GM18499 (cell line): ENCODE data around the gene ALOX5AP.

Experiments
- ATAC-seq: cut with Tn5 transposase; IDR thresholded peaks from one replicate; pipeline ENCODE4 v1.9.1; 2021; ENCODE audit warnings: moderate number of reproducible peaks; ENCODE audit not compliant: insufficient read depth, unreplicated experiment

Gene ALOX5AP

GRCh38 chr13:30791354-30792001 lies 56.1 kb downstream of the ALOX5AP start:
- ATAC-seq, result no peak

DNA sequence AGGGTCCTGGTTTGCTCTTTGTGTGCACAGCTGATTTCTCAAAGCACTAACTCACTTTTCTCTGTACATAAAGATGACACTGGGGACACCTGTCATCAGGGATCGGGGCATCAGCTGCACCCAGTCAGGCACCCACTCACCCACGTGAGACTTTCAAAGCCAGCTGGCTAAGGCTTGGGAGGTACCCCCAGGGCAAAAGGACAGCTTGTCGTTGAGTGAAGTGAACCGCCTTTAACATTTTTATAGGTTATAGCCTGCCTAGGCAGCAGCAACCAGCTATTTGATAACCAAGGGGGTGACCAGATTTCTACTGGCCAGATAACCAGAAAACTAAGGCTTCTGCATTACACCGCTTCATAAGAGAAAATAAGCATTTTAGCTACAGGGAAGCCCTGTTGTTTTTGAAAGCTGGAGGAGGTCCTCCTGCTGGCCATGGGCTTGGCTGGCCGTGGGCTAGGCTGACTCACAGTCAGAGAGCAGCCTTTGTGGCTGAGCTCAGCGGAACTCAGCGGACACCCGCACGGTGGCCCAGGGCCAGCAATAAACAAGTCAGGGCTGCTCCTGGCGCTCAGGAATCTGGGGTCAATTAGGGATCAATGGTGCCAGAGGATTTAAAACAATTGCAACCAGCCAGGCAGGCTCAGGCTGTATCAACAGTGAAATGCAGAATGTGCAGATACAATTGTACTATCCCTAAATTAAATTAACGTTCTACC lies 57.1 kb downstream of the ALOX5AP start:
- no peak for ATAC-seq

DNA sequence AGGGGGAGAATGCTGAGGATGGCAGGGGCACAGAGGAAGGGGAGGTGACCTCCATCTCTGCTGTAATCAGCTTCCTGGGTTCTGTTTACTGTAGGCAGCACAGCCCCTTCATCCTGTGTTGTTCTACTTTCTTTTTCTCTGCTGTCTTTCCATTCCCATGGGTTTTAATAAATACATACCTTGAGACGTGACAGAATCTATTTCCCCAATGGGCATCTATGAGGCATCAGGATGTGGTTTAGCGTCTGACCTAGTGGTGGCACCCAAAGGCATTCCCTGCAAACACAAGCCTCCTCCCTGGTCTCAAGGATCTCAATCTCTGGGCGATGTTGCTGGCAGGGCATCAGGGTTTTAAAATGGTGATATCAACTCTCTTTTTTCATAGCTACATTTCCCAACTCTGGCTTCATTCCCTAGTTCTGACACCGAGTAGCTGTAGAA lies 60.8 kb downstream of the ALOX5AP start:
- no peak for ATAC-seq

DNA sequence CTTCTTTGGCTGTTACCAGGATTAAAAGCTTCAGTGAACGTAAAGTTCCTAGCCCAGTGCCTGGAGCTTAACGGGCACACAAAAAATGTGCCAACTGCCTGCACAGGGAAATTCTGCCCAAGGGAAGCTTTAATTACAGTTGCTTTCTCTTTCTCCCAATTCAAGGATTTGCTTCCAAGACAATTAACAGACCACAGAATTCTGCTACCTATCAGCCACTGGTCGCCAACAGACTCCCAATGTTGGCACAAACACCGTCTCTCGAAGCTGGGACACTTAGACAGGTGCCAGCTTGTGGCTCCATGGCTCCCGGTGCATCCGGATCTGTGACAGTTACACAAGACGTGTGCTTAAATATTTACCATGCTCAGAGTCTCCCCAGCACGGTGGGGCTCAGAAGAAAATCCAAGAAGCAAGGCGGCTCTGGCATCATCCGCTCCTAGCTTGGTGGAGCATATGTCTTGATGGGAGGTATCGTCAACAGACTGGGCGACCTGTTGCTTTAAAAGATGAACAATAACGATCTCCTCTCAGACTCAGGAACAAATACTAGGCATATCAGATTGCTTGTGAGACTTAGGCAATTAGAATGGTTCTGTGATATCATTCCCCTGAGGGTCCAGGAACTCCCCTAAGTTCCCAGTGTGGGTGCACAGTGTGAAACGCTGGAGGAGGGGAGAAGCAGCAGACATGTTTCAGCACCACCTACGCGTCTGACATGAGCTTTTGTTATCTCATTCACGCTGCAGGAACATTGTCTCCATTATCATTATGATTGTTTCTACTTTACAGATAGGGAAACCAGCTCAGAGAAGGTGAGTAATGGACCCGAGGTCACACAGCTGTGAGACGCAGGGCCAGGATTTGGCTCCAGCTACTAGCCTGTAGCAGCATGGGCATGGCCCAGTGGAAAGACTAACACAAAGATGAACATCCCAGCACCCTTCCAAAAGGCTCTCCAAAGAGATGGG lies 61.6 kb downstream of the ALOX5AP start:
- ATAC-seq, result no peak

DNA sequence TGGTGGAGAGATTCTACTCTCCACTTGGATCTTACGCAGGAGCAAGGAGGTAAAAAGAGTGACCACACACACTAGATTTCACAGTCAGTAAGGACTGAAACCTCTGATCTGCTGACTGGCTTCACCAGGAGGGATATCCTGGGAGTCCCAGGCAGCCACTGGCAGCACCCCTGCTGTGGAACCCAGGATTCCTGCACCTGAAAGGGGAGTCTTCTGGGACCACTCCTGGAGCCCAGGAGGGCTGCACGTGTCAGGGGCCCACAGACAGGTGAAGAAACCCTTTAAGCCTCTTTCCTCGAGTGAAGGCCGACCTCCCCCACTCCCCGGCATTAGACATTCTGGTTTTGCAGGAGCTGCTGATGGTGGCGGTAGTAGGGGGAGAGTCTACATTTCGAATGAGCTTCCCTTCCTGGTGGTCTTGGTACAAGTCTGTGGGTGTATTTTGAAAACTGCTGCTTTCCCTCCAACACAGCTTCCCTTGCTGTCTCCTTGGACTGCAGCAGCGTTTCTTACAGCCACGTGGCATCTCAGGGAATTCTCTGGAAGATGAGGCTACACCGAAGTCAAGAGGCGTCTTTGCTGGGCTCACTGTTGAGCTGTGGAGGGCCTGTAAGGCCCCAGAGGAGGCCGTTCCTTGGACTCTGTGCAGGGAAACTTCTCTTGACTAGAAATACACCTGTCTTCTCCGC lies 62.6 kb downstream of the ALOX5AP start:
- ATAC-seq, result no peak

GRCh38 chr13:30798776-30799355 lies 63.5 kb downstream of the ALOX5AP start:
- no peak for ATAC-seq

GRCh38 chr13:30799356-30799824 lies 64.0 kb downstream of the ALOX5AP start:
- no peak for ATAC-seq

DNA sequence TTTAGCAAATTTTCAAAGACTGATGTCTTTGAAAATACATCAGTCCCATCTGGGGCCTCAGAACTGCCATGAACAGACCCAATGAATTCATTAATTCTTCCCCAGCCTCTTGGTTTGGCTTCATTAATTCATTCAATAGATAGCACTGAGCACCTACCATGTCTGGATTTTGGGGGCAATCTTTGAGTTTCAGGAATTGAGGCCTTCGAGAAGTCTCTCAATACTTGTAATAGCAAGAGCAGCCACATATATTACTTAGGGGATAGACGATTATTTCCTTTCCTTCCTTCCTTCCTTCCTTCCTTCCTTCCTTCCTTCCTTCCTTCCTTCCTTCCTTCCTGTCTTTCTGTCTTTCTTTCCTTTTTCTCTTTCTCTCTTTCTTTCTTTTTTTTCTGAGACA lies 64.8 kb downstream of the ALOX5AP start:
- ATAC-seq, result no peak

GRCh38 chr13:30802501-30802900 lies 67.2 kb downstream of the ALOX5AP start:
- no peak for ATAC-seq

DNA sequence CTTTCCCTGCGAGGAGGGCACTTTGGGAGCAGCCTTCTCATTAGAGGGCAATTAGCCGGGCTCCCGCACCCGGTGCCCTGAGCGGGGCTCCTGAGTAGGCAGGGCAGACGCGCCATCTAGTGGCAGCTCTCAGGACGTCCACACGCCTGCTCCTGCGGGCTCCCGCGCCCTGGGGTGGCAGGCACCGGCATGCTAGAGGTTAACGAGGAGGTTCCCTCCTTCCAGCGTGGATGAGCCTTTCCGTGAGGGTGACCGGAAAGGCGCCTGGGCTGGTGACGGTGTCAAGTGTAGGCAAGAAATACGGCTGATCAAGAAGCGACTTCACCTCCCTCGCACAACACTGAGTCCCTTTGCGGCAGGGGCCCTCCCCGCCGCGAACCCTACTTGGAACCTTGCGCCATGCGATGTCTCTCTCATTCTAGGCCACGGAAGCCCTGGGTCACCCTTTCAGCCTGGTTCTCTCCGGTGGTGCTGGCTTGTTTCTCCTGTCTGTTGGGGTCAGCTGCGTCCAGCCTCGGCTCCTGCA lies 67.7 kb downstream of the ALOX5AP start:
- no peak for ATAC-seq

DNA sequence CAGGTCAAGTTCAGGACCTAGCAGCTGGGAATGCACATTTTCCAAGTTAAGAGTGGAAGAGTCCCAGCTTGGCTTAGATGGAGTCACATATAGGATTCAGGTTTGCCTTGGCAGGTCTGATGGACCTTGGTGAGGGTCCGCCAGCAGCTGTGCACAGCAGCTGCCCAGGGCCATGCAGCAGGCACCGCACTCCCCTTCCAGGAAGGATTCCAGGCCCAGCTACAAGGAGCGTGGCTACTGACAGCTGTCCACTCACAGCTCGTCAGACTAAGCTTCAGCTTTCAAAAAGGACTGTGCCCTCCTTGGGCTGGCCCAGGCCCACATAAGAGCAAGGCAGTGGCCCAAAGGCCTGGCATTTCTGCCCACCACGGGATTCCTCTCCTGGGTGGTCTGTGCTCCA lies 68.4 kb downstream of the ALOX5AP start:
- ATAC-seq, result no peak

DNA sequence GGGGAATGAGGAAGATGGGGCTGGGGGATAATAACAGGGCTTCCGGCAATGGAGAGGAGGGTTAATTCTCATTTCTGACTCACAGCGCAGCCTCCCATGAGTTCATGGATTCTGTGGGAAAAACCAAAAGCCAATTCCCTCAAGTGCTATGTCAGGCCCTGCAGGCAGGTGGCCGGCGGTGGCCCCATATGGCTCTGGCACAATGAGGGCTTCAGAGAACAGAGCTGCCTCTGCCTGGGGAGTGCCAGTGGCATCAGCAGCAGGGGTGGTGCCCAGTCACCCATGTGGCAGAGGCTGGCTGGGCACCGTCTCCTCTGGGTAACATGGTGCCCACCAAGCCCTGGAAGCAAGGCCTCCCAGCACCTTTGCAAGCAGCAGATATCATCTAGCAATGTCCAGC lies 69.1 kb downstream of the ALOX5AP start:
- no peak for ATAC-seq

DNA sequence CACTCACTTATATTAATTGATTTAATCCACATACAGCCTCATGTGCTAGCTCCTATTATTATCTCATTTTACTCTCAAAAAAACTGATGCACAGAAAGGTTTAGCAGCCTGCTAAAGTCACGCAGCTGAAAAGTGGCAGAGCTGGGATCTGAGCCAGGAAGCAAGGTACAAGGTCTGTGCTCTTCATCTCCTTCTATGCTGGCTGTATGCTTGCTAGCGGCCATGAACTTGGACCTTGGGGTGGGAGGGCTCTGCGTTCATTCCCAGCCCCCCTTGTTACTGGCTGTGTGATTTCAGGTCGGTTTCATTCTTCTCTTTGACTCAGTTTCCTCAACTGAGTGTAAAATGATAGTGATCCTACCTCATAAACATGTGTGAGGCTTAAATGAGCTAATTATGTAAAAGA lies 69.8 kb downstream of the ALOX5AP start:
- ATAC-seq, result no peak

- ATAC-seq, result no peak
Measured at GRCh38 chr13:30805603-30806011, 70.3 kb downstream of the ALOX5AP start.

GRCh38 chr13:30806784-30807183 lies 71.4 kb downstream of the ALOX5AP start:
- no peak for ATAC-seq

GRCh38 chr13:30807392-30807791 lies 72.0 kb downstream of the ALOX5AP start:
- no peak for ATAC-seq

GRCh38 chr13:30808600-30808999 lies 73.3 kb downstream of the ALOX5AP start:
- ATAC-seq, result no peak

DNA sequence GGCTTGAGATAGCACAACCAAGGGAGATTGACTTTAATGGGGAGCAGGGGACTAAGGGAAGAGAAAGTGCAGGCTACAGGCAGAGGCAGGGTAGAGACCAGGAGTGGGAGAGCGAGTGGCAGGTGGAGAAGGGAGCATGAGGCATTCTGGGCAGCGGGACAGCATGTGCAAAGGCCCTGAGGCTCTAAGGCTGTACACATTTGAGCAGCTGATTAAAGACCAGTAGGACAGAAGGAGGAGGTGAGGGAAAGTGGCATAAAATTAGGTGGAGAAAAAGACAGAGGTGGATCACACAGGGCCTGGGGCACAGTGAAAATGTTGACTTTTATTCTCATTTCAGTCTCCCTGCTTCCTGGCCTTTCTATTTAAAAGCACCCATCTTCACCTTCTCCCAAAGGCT lies 74.4 kb downstream of the ALOX5AP start:
- ATAC-seq, result no peak

- no peak for ATAC-seq
Measured at GRCh38 chr13:30810261-30810701, 74.9 kb downstream of the ALOX5AP start.

DNA sequence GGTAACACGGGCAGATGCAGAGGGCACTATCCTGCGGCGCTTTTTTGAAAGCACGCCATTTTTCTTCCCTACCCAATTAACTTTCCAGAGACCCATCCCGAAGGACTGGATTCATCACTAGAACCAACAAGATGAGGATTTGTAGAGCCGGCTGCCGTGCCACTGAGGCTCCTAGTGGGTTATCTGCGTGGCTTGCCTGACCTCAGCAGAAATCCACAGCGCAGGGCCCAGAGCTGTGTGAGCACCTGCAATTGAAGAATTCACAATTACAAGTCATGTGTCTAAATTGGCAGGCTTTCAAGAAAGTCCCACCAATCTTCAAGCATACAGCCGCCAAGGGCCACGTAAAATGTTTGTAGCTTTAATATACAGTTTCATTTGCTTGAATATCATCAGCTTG lies 75.5 kb downstream of the ALOX5AP start:
- ATAC-seq, result no peak
